Neutrophil (primary cell): ENCODE results near the gene ZC3H4.
"Not testable (repeated sequence)": the region's sequence is repeated elsewhere in the genome, so short reads cannot be mapped to it uniquely, and the experiment has no call there.

Source experiments
- H3K27ac ChIP-seq: fragments of 200-600 bp; sonication (generic); 2 replicates; pipeline ENCODE4 v1.5.1; 2016; ENCODE audit warnings: mild to moderate bottlenecking, moderate library complexity
- H3K27me3 ChIP-seq: fragments of 200-600 bp; sonication (generic); 2 replicates; pipeline ENCODE4 v1.6.0; 2016; ENCODE audit warnings: mild to moderate bottlenecking
- H3K36me3 ChIP-seq: fragments of 200-600 bp; sonication (generic); 2 replicates; pipeline ENCODE4 v1.5.1; 2017
- H3K4me1 ChIP-seq, 2 experiments: fragments of 200-600 bp in 1 of 2; sonication (generic) in 1 of 2; 1 replicate in 1 of 2; 2 replicates in 1 of 2; pipeline versions ENCODE4 v1.5.1 to v1.6.1; 2013 to 2016; ENCODE audit warnings: low read depth in 1 of 2, low read length in 1 of 2, mild to moderate bottlenecking in 1 of 2, moderate library complexity in 1 of 2; ENCODE audit not compliant: control insufficient read depth in 1 of 2, insufficient read depth in 1 of 2
- H3K4me3 ChIP-seq, 2 experiments: fragments of 200-600 bp in 1 of 2; sonication (generic) in 1 of 2; 1 replicate in 1 of 2; 2 replicates in 1 of 2; pipeline ENCODE4 v1.5.1; 2013 to 2016; ENCODE audit warnings: low read depth in 1 of 2, low read length in 1 of 2, mild to moderate bottlenecking in 1 of 2, moderate library complexity in 1 of 2
- H3K9me3 ChIP-seq: fragments of 200-600 bp; sonication (generic); 2 replicates; pipeline ENCODE4 v1.5.1; 2016
- TF ChIP-seq, protein P1 (sequence below): fragments of 200-600 bp; sonication (generic); IDR thresholded peaks from 2 replicates; pipeline ENCODE4 v1.5.1; 2016; ENCODE audit warnings: antibody characterized with exemption

ZC3H4 gene

DNA sequence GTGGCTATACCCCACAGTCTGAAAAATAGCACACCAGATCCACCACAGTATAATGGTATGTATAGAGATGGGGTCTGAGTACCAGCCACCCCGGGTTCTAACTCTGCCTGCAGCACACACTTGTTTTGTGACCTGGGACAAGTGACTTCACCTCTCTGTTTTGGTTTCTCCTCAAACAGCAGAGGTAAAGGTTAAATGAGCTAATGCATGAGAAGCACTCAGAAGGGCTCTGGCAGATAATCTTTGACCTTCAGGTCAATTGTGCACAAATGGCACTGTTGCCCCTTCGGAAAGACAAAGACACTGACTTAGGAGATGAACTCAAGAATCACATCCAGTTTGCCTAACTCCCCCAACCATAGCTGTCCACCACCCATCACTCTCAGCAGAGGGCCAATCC is 7.7 kb downstream of the ZC3H4 start:
- Histone ChIP-seq H3K27ac (peak overlapping the region; percentile 100), H3K36me3 (peaks cover 11% of the 10 kb centered on the region), H3K4me1 (peaks cover 35 to 36% of the 10 kb centered on the region in 2 experiments), H3K9me3 (no peaks in the 10 kb centered on the region), H3K4me3 (no peak overlapping the region), H3K27me3 (no peaks in the 10 kb centered on the region)
- TF ChIP-seq, protein P1, sequence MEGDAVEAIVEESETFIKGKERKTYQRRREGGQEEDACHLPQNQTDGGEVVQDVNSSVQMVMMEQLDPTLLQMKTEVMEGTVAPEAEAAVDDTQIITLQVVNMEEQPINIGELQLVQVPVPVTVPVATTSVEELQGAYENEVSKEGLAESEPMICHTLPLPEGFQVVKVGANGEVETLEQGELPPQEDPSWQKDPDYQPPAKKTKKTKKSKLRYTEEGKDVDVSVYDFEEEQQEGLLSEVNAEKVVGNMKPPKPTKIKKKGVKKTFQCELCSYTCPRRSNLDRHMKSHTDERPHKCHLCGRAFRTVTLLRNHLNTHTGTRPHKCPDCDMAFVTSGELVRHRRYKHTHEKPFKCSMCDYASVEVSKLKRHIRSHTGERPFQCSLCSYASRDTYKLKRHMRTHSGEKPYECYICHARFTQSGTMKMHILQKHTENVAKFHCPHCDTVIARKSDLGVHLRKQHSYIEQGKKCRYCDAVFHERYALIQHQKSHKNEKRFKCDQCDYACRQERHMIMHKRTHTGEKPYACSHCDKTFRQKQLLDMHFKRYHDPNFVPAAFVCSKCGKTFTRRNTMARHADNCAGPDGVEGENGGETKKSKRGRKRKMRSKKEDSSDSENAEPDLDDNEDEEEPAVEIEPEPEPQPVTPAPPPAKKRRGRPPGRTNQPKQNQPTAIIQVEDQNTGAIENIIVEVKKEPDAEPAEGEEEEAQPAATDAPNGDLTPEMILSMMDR: no peak

DNA sequence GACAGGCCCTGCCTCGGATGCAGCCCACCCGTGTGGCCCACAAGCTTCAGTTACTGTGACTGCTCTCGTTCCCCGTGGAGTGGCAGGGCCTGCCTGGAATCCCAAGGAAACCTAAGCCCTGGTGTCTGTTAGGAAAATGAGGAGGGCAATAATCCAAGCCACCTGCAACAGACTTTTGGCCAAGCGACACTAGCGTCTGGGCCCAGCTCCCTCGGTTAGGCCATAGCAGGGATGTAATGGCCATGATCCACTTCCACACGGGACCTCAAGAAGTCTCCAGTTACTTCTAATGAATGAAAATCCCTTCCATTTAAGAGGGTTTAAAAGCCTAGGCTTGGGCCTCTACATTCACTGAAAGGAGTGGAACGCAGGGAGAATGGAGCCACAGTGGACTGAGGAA is 8.9 kb downstream of the ZC3H4 start:
- peaks cover 11% of the 10 kb centered on the region for H3K36me3 ChIP-seq
- H3K9me3 ChIP-seq: no peaks in the 10 kb centered on the region
- H3K27ac ChIP-seq: peak overlapping the region; percentile 13
- H3K4me3 ChIP-seq: no peak overlapping the region
- TF ChIP-seq, protein P1: no peak
- H3K4me1 ChIP-seq: peaks cover 26 to 31% of the 10 kb centered on the region in 2 experiments
- no peaks in the 10 kb centered on the region for H3K27me3 ChIP-seq

DNA sequence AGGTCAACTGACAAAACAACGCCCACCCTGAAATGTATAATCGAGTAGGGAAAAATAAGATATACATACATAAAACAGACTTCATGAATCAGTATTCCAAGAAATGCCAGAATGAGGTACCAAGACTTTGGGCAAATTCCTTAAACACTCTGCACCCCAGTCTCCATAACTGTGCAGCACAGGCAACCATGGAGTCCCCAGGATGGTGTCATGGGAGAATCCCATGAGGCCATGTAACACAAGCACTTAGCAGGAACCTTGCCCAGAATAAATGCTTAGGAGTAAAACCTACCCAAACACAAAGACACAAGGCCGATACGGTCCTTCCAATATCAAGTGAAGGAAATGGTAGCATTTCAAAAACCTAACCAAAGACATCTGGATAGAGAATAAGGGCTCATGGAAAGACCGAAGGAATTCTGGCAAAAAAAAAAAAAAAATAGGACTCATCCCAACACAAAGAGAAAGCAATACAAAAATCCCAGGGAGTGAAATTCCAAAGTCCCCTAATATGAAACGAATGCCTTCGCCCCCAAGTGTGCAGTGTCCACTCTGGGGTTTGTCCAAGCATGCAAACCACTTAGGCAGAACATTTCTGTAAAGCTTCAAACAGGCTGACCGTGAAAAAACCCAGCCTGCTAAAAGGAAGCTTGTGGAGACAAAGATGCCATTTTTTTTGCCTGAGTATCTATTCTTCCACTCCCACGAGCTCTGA is 11.1 kb downstream of the ZC3H4 start:
- Histone ChIP-seq H3K9me3 (no peaks in the 10 kb centered on the region), H3K4me3 (no peak overlapping the region)
- TF ChIP-seq, protein P1: no peak

DNA sequence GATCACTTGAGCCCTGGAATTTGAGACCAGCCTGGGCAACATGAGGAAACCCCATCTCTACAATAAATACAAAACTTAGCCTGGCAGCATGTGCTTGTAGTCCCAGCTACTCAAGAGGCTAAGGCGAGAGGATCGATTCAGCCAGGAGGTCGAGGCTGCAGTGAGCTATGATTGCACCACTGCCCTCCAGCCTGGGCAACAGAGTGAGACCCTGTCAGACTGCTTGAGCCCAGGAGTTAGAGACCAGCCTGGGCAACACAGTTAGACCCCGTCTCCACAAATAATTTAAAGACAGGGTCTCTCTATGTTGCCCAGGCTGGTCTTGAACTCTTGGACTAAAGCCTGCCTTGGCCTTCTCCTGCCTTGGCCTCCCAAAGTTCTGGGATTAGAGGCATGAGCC is 12.5 kb downstream of the ZC3H4 start:
- H3K27me3 ChIP-seq, H3K4me3 ChIP-seq, H3K4me1 ChIP-seq, H3K9me3 ChIP-seq, H3K27ac ChIP-seq: not testable (repeated sequence)
- H3K36me3 ChIP-seq: peaks cover 11% of the 10 kb centered on the region

More for the DNA sequence above, 11.1 kb downstream of the ZC3H4 start:
- peak overlapping the region; percentile 31 for H3K27ac ChIP-seq
- no peaks in the 10 kb centered on the region for H3K27me3 ChIP-seq
- peaks cover 4 to 9% of the 10 kb centered on the region in 2 experiments for H3K4me1 ChIP-seq
- H3K36me3 ChIP-seq: peaks cover 11% of the 10 kb centered on the region

DNA sequence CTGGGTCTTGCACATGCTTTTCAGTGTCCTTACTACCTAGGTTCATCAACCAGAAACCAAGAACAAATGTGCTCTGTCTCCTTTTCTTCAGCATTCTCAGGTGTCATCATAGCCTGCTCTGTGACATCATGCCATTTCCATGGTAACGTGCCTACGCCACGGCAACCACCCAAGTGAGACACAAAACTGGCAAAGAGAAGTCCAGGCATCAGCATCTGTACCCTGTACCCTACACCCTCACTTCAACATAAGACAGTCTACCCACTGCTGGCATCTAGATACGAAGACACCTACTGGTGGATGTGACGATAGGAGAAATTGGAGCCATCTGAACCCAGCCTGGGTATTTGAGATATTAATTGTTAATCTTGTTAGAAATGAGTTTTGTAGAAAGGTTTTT is 13.3 kb downstream of the ZC3H4 start:
- H3K9me3 ChIP-seq: no peaks in the 10 kb centered on the region
- no peak overlapping the region for H3K4me3 ChIP-seq
- H3K27ac ChIP-seq: peak overlapping the region; percentile 43
- H3K4me1 ChIP-seq: peaks cover 11 to 12% of the 10 kb centered on the region in 2 experiments
- H3K27me3 ChIP-seq: no peaks in the 10 kb centered on the region
- TF ChIP-seq, protein P1: no peak
- H3K36me3 ChIP-seq: peaks cover 10% of the 10 kb centered on the region

DNA sequence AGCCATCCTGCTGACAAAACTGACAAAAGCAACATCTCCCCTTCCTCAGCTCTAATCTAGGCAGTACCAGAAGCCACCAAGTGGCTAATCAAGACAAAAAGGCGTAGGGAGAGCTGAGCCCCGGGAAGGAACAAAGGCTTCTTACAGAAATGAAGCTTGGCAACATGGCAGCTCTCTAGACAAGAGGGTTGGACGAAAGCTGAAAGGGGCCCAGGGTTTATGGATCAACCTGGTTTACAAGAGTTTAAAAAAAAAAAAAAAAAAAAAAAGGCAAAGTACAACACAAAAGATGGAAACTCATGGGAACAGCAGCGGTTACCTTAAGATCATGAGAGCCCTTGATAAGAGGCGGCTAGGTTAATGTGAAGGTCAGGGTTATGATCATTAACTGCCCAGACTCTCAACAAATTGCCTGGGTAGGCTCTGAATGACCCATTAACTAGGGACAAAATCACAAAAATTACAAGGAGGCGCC is 14.0 kb downstream of the ZC3H4 start:
- Histone ChIP-seq H3K27ac (peak overlapping the region; percentile 43), H3K4me1 (peaks cover 18 to 19% of the 10 kb centered on the region in 2 experiments), H3K9me3 (no peaks in the 10 kb centered on the region), H3K36me3 (peaks cover 3% of the 10 kb centered on the region), H3K27me3 (no peaks in the 10 kb centered on the region), H3K4me3 (no peak overlapping the region)
- TF ChIP-seq, protein P1: no peak
